Ramos (cell line): ENCODE measurements around the gene SLPI.

ENCODE experiments used
- in situ Hi-C: fragments of 300-500 bp; cut with MboI; formaldehyde crosslinking; loops from one replicate; pipeline ENCODE4 v1.14.3; 2022; ENCODE audit warnings: low sequenced_read_pairs; ENCODE audit not compliant: unreplicated experiment

The SLPI gene

DNA sequence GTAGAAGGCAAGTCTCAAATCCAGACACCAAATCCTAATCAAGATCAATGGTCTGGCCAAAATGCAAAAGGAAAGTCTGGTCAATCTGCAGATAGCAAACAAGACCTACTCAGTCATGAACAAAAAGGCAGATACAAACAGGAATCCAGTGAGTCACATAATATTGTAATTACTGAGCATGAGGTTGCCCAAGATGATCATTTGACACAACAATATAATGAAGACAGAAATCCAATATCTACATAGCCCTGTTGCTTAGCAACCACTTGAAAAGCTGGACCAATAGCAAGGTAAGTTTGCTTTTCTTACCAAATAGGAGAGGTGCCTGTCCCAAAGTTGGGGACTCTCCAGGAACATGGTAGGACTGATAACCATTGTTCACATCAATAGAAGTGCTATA lies 31.2 kb downstream of the SLPI start:
- in situ Hi-C loops = no loop called here

DNA sequence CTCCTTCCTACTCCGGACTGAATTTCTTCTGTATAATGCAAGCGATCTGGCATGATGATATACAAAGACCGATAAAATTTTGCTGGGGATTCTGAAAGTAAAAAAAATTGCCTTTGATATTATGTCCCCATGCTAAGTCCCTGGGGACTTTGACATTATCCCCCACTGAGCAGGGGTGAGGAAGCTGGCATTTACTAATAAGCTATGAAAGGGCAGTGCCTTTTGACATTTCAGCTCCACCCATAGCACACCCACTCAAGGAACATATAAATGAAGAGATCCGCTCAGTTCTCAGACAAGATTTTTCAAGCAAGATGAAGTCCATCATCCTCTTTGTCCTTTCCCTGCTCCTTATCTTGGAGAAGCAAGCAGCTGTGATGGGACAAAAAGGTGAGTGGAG lies 33.3 kb downstream of the SLPI start, which contains the start of gene SEMG2:
Gene SEMG2, plus strand, starts transcription at position 298 of the 400 bp plus-strand sequence. Its CDS starts 17 bp downstream, at position 315.
- in situ Hi-C loops = no loop called here

DNA sequence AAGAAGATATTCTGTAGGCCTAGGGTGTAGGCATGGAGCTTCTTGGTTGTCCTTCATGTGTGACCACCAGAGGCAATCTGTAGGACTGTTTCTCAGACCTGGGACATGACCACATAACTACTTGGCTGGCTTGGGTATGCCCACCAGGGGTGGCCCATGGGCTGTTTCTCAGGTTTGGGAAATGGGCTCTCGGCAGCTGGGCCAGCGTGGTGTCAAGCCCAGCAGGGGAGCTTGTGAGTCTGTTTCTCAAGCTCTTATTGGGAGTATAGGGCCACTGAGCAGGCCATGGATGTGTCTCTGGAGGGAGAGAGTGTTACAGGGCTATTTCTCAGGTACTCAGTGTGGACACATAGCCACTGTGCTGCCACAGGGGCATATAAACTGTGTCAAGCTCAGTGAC lies 35.7 kb downstream of the SLPI start:
- in situ Hi-C loops = no loop called here

DNA sequence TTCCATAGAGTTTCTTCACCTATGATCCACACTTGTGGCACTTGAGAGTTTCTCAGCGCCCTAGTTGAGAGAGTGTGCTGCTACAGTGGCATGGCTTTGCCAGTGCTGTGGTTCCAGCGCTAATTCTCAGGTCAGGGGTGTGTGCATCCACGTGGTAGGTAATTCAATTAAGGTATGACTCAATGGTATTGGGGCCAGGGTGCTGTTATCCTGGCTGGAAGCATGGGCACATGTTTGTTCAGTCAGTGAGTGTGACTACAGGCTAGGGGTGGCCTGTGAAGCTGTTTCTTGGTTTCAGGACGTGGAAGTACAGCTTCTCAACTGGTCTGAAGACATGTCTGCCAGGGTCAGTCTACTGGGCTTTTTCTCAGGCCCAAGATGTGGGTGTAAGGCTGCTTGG lies 36.2 kb downstream of the SLPI start:
- in situ Hi-C loops = no loop called here

DNA sequence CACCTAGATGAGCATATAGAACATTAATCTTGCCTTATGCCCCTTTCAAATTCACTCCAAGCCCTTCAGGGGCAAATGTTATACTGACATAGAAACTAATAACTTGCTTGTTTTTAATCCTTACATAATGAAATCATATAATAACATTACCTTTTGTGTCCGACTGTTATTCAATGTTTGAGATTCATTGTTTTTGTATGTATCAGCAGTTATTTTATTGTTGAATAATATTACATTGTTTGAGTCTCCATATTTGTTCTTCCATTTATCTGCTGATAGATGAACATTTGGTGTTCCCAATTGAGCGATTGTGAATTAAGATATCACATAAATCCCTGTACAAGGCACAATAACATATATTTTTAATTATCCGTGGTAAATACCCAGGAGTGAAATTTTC lies 41.5 kb downstream of the SLPI start:
- in situ Hi-C loops = no loop called here

DNA sequence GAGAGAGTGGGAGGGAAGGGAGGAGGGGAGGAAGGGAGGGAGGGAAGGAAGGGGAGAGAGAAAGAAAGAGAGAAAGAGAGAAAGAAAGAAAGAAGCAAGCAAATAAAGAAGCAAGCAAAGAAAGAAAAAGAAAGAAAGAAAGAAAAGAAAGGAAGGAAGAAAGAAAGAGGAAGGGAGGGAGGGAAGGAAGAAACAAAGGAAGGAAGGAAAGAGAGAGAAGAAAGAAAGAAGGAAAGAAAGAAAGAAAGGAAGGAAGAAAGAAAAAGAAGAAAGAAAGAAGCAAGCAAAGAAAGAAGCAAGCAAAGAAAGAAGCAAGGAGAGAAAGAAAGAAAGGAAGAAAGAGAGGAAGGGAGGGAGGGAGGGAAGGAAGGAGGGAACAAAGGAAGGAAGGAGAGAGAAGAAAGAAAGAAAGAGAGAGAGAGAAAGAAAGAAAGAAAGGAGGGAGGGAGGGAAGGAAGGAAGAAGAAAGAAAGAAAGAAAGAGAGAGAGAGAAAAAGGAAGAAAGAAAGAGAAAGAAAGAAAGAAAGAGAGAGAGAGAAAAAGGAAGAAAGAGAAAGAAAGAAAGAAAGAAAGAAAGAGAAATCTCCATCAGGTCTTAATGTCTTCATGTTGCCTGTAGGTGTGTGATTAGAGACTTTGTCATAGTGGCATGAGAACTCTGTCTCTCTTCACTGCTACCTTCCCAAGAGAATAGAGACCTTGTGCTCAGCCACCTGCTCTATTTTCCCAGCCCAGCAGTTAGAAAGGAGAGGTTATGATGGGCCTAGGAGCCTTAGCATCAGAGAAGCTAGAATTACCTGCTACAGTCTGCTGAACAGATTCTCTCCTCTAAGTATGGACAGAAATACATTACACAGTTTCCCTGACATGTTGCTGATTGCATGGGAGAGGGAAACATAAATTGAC lies 42.5 kb downstream of the SLPI start:
- in situ Hi-C loops = no loop called here

DNA sequence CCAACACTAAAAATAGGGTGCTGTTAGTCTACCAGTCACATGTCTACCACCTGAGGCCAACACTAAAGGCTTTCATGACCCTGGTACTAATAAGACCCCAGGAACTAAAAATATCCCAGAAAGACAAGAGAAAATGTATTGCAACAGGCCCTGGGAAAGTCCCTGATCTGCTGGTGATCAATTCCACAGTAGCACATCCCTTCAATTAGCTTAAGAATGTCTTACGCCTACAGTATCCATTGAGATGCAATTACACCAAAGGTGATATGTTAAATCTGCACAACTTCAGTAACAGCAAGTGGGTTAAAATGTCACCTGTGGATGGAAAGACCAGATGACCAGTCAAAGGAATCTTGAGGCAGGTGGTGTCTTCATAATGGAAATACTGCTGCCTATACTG lies 44.4 kb downstream of the SLPI start:
- in situ Hi-C loops = no loop called here

DNA sequence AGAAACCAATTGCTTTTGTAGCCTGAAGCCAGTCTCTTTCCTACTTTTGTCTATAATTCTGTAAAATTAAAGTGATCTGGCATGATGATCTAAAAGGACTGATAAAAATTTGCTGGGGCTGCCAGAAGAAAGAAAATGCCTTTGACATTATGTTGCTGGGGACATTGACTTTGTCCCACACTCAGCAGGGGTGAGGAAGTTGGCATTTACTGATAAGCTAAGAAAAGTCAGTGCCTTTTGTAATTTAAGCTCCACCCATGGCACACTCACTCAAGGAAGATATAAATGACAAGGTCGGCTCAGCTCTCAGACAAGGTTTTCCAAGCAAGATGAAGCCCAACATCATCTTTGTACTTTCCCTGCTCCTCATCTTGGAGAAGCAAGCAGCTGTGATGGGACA lies 47.6 kb downstream of the SLPI start, which contains the start of gene SEMG1:
Gene SEMG1, plus strand, starts transcription at position 309 of the 400 bp plus-strand sequence. Its CDS starts 21 bp downstream, at position 330.
- in situ Hi-C loops = no loop called here
